ENCODE results near the gene ZNF532. TPM values are rescaled to one million over a fixed set of nuclear protein-coding genes. Genes with fewer than 3 reads are reported as not detected.

Gene ZNF532
- total and polyA plus RNA-seq, 2 donors from 2014 or later, result 5.7 to 76.3 TPM

DNA sequence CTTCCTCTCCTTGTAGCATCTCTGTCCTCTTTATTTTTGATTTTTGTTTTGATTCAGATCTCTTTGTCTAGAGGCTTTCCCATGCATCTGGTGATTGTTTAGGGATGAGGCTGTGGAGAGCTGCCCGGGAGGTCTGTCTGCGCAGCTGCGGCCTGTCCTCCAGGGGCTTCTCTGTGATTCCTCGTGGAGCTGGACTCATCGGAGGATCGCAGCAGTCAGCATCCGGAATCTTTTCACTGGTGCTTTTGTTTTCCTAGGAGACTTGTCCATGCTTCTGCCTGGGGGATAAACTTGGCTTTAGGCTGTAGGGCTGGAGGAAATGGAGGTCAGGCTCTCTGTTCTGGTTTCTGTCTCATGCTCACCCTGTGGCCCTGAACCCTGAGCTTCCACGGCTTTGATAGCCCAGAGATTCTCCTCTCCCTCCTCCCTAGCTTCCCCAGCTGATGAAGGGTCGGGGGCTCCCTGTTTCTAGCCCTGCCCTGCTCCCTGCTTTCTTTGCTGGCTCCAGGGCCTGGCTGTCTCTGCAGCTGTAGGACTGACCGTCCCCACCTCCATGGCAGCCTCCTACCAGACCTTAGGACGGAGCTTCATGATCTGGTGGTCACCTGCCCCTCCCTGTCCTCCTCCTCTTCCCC lies 35.5 kb downstream of the ZNF532 start:
- peaks cover 0 to under 1% (median 0%) of the 10 kb centered on the region in 3 donors for H3K4me1 ChIP-seq (ENCODE audit: control insufficient read depth in 2 of 3, insufficient read depth in 2 of 3, low read depth in 1 of 3, low read length in 3 of 3)
- DNase-seq (no peak), FAIRE-seq (no peak)
- peak overlapping the region in 1 of 2 donors; percentile 43 for H3K27ac ChIP-seq (ENCODE audit: low read depth in 2 of 2, low read length in 2 of 2)
- no peaks in the 10 kb centered on the region for H3K27me3 ChIP-seq (ENCODE audit: control insufficient read depth, insufficient read depth, low read length)
- no peak overlapping the region for H3K9ac ChIP-seq (ENCODE audit: low read length in 3 of 3)
- H3K4me3 ChIP-seq (ENCODE audit: low read length in 3 of 3), result no peak overlapping the region
- H3K9me3 ChIP-seq (ENCODE audit: control insufficient read depth in 2 of 3, insufficient read depth in 1 of 3, low read length in 3 of 3), result no peaks in the 10 kb centered on the region
- peaks cover 0 to 3% (median 0%) of the 10 kb centered on the region in 3 donors for H3K36me3 ChIP-seq (ENCODE audit: control insufficient read depth in 2 of 3, insufficient read depth in 3 of 3, low read length in 3 of 3)
- intact Hi-C loops (cut with DNase I), result no loop called here
- TF ChIP-seq, protein P1, sequence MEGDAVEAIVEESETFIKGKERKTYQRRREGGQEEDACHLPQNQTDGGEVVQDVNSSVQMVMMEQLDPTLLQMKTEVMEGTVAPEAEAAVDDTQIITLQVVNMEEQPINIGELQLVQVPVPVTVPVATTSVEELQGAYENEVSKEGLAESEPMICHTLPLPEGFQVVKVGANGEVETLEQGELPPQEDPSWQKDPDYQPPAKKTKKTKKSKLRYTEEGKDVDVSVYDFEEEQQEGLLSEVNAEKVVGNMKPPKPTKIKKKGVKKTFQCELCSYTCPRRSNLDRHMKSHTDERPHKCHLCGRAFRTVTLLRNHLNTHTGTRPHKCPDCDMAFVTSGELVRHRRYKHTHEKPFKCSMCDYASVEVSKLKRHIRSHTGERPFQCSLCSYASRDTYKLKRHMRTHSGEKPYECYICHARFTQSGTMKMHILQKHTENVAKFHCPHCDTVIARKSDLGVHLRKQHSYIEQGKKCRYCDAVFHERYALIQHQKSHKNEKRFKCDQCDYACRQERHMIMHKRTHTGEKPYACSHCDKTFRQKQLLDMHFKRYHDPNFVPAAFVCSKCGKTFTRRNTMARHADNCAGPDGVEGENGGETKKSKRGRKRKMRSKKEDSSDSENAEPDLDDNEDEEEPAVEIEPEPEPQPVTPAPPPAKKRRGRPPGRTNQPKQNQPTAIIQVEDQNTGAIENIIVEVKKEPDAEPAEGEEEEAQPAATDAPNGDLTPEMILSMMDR (IDR thresholded peaks at IDR 0.05; ENCODE audit: borderline replicate concordance, extremely low read depth, insufficient read depth), result no peak

DNA sequence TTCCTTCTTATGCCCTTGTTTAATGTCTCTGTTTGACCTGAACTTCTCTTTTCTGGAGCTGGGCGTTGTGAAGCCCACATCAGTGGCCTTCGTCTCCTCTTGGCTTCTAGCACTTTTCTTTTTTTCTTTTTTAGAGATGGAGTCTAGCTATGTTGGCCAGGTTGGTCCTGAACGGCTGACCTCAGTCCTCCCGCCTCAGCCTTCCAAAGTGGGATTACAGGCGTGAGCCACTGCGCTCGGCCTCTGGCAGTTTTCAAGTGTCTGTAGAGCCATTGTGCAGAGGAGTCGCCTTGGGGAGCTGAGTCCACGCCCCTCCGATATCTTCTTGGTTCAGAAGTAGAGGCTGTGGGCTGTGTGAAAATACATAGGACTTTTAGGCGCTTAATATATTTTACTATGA lies 36.5 kb downstream of the ZNF532 start:
- TF ChIP-seq, protein P1 (IDR thresholded peaks at IDR 0.05; ENCODE audit: borderline replicate concordance, extremely low read depth, insufficient read depth), result no peak
- Histone ChIP-seq H3K4me3 (ENCODE audit: low read length in 3 of 3) (no peak overlapping the region), H3K36me3 (ENCODE audit: control insufficient read depth in 2 of 3, insufficient read depth in 3 of 3, low read length in 3 of 3) (peaks cover 0 to 3% (median 0%) of the 10 kb centered on the region in 3 donors), H3K9me3 (ENCODE audit: control insufficient read depth in 2 of 3, insufficient read depth in 1 of 3, low read length in 3 of 3) (no peaks in the 10 kb centered on the region), H3K9ac (ENCODE audit: low read length in 3 of 3) (no peak overlapping the region), H3K27ac (ENCODE audit: low read depth in 2 of 2, low read length in 2 of 2) (no peak overlapping the region), H3K27me3 (ENCODE audit: control insufficient read depth, insufficient read depth, low read length) (no peaks in the 10 kb centered on the region), H3K4me1 (ENCODE audit: control insufficient read depth in 2 of 3, insufficient read depth in 2 of 3, low read depth in 1 of 3, low read length in 3 of 3) (no peaks in the 10 kb centered on the region)
- intact Hi-C loops (cut with DNase I), result no loop called here
- DNase-seq (no peak), FAIRE-seq (no peak)

DNA sequence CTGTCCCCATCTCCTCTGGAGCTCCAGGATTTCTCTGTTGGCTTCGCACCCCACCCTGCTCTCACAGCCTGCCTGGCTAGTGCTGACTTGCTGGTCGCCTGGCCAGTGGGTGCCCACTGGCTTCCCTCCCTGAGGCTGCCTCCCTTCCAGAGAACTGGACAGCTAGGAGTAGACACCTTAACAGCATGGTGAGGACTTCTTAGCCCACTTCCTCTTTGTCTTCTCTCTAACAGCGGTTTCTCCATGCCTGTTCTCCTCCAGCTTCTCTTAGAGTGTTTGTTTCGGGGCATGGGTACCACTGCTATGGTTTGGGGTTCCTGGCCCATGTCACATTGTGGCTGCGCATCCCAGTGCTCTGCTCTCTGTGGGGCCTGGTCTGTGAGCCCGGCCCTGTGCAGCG lies 37.1 kb downstream of the ZNF532 start:
- intact Hi-C loops (cut with DNase I), result no loop called here
- TF ChIP-seq, protein P1 (IDR thresholded peaks at IDR 0.05; ENCODE audit: borderline replicate concordance, extremely low read depth, insufficient read depth), result no peak
- Histone ChIP-seq H3K27me3 (ENCODE audit: control insufficient read depth, insufficient read depth, low read length) (no peaks in the 10 kb centered on the region), H3K27ac (ENCODE audit: low read depth in 2 of 2, low read length in 2 of 2) (no peak overlapping the region), H3K9ac (ENCODE audit: low read length in 3 of 3) (no peak overlapping the region), H3K4me1 (ENCODE audit: control insufficient read depth in 2 of 3, insufficient read depth in 2 of 3, low read depth in 1 of 3, low read length in 3 of 3) (no peaks in the 10 kb centered on the region), H3K36me3 (ENCODE audit: control insufficient read depth in 2 of 3, insufficient read depth in 3 of 3, low read length in 3 of 3) (peaks cover 0 to 3% (median 0%) of the 10 kb centered on the region in 3 donors), H3K4me3 (ENCODE audit: low read length in 3 of 3) (no peak overlapping the region), H3K9me3 (ENCODE audit: control insufficient read depth in 2 of 3, insufficient read depth in 1 of 3, low read length in 3 of 3) (no peaks in the 10 kb centered on the region)
- DNase-seq, result no peak
- FAIRE-seq, result no peak

DNA sequence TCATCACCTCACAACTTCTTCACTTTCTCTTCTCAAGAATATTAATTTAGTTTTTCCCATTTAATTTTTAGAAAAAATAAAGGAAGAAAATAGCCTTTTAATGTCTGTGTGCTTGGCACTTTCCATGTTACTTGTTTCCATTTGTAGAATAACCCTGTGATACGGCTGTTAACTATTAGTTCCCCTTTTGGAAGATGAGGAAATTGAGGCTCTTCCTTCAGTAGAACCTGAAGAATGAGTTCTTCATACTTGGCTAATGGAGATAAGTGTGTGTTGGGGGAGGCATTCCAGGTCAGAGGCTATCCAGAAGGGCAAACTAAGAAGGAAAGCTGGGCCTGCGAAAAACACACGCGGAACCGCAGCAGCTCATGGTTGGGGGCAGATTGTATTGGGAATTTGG lies 38.3 kb downstream of the ZNF532 start:
- TF ChIP-seq, protein P1 (IDR thresholded peaks at IDR 0.05; ENCODE audit: borderline replicate concordance, extremely low read depth, insufficient read depth), result no peak
- H3K36me3 ChIP-seq (ENCODE audit: control insufficient read depth in 2 of 3, insufficient read depth in 3 of 3, low read length in 3 of 3), result peaks cover 0 to 3% (median 0%) of the 10 kb centered on the region in 3 donors
- intact Hi-C loops (cut with DNase I), result no loop called here

More for the DNA sequence above, 38.3 kb downstream of the ZNF532 start:
- FAIRE-seq, result no peak
- Histone ChIP-seq H3K4me3 (ENCODE audit: low read length in 3 of 3) (no peak overlapping the region), H3K4me1 (ENCODE audit: control insufficient read depth in 2 of 3, insufficient read depth in 2 of 3, low read depth in 1 of 3, low read length in 3 of 3) (no peaks in the 10 kb centered on the region), H3K9me3 (ENCODE audit: control insufficient read depth in 2 of 3, insufficient read depth in 1 of 3, low read length in 3 of 3) (no peaks in the 10 kb centered on the region), H3K27ac (ENCODE audit: low read depth in 2 of 2, low read length in 2 of 2) (no peak overlapping the region), H3K27me3 (ENCODE audit: control insufficient read depth, insufficient read depth, low read length) (no peaks in the 10 kb centered on the region), H3K9ac (ENCODE audit: low read length in 3 of 3) (no peak overlapping the region)
- DNase-seq, result no peak
